ENCODE results near the gene ITPRID2.

- TF ChIP-seq CTCF (IDR thresholded peaks at IDR 0.05) (no peak), POLR2A (IDR thresholded peaks at IDR 0.05) (no peak), POLR2AphosphoS5 (IDR thresholded peaks at IDR 0.05; ENCODE audit: insufficient read depth in 1 of 2, low read depth in 1 of 2) (no peak)
Observed at GRCh38 chr2:181973171-181973783, 81.7 kb downstream of the ITPRID2 start.
